IMR-90 (cell line): ENCODE results near the gene MALT1. TPM values are rescaled to one million over a fixed set of nuclear protein-coding genes. Genes with fewer than 3 reads are reported as not detected.

ENCODE experiments used
- ATAC-seq: fragments of 200-7000 bp; cut with Tn5 transposase; 2 replicates; pipeline ENCODE4 v1.9.1; 2020; ENCODE audit warnings: low read depth, mild to moderate bottlenecking, moderate library complexity
- BruUV-seq: library from RNA; stranded (reverse); fragments of 400-500 nt; replicated peaks from 2 replicates; lab custom pipeline; 2021; lab: Mats Ljungman, UMichigan
- CTCF ChIA-PET: fragments of 300-600 bp; formaldehyde crosslinking; extraction: SDS; loops from one replicate; lab custom pipeline; 2021; ENCODE audit warnings: antibody characterized with exemption; lab: Yijun Ruan, JAX
- POLR2A ChIA-PET: fragments of 300-600 bp; sonication (Branson Sonifier 250); formaldehyde crosslinking; loops from one replicate; lab custom pipeline; 2022; ENCODE audit warnings: antibody characterized with exemption; ENCODE audit not compliant: unreplicated experiment; lab: Charles Lee
- DNase-seq: peaks from one replicate; pipeline ENCODE4 v3.0.0; 2013
- H2AFZ ChIP-seq: replicated peaks from 2 replicates; pipeline ENCODE3; 2013; ENCODE audit warnings: low read length, mild to moderate bottlenecking; ENCODE audit not compliant: poor library complexity
- H2AK5ac ChIP-seq: 2 replicates; pipeline ENCODE4 v1.6.1; 2013; ENCODE audit warnings: low read depth, low read length, inconsistent platforms
- H2AK9ac ChIP-seq: replicated peaks from 2 replicates; pipeline ENCODE3; 2013; ENCODE audit warnings: mild to moderate bottlenecking, low read depth, low read length, moderate library complexity; ENCODE audit not compliant: poor library complexity
- H2BK120ac ChIP-seq: 2 replicates; pipeline ENCODE4 v1.6.1; 2013; ENCODE audit warnings: low read depth, low read length, inconsistent platforms
- H2BK15ac ChIP-seq: 3 replicates; pipeline ENCODE4 v1.6.1; 2013; ENCODE audit warnings: low read depth, low read length, inconsistent platforms
- H2BK20ac ChIP-seq: 2 replicates; pipeline ENCODE4 v1.6.1; 2013; ENCODE audit warnings: low read depth, mild to moderate bottlenecking, inconsistent platforms, low read length, moderate library complexity
- H2BK5ac ChIP-seq: 2 replicates; pipeline ENCODE4 v1.6.1; 2013; ENCODE audit warnings: mild to moderate bottlenecking, low read depth, low read length, inconsistent platforms; ENCODE audit not compliant: poor library complexity, severe bottlenecking
- H3K14ac ChIP-seq: replicated peaks from 2 replicates; pipeline ENCODE4 v1.6.1; 2013; ENCODE audit warnings: low read depth, low read length, inconsistent platforms
- H3K18ac ChIP-seq: 2 replicates; pipeline ENCODE4 v1.6.1; 2013; ENCODE audit warnings: low read depth, low read length, control low read depth
- H3K23ac ChIP-seq: 2 replicates; pipeline ENCODE4 v1.6.1; 2013; ENCODE audit warnings: low read depth, low read length, inconsistent platforms
- H3K27ac ChIP-seq: 2 replicates; pipeline ENCODE4 v1.5.1; 2013; ENCODE audit warnings: mild to moderate bottlenecking, control low read depth, low read length; ENCODE audit not compliant: insufficient read depth
- H3K27me3 ChIP-seq: 2 replicates; pipeline ENCODE4 v1.6.1; 2013; ENCODE audit warnings: low read length; ENCODE audit not compliant: control insufficient read depth, insufficient read depth
- H3K36me3 ChIP-seq: 2 replicates; pipeline ENCODE4 v1.6.1; 2013; ENCODE audit warnings: low read length, mixed read lengths; ENCODE audit not compliant: control insufficient read depth, insufficient read depth
- H3K4ac ChIP-seq: 2 replicates; pipeline ENCODE4 v1.6.1; 2013; ENCODE audit warnings: low read depth, low read length, inconsistent platforms
- H3K4me1 ChIP-seq: 2 replicates; pipeline ENCODE4 v1.6.1; 2013; ENCODE audit warnings: low read length, mixed read lengths; ENCODE audit not compliant: control insufficient read depth, insufficient read depth
- H3K4me2 ChIP-seq: 2 replicates; pipeline ENCODE4 v1.6.1; 2013; ENCODE audit warnings: low read depth, mild to moderate bottlenecking, control low read depth, low read length, moderate library complexity
- H3K4me3 ChIP-seq: 2 replicates; pipeline ENCODE4 v1.5.1; 2013; ENCODE audit warnings: low read depth, mild to moderate bottlenecking, control low read depth, low read length, moderate library complexity; ENCODE audit not compliant: insufficient read depth
- H3K56ac ChIP-seq: 2 replicates; pipeline ENCODE4 v1.6.1; 2013; ENCODE audit warnings: low read length, inconsistent platforms; ENCODE audit not compliant: insufficient read depth; ENCODE audit errors: extremely low read depth
- H3K79me1 ChIP-seq, 2 experiments: 2 replicates each; pipeline ENCODE4 v1.6.1; 2013; ENCODE audit warnings: low read length in 2 of 2, inconsistent platforms in 1 of 2, low read depth in 1 of 2
- H3K9ac ChIP-seq: 2 replicates; pipeline ENCODE4 v1.6.1; 2013; ENCODE audit warnings: low read depth, low read length, control low read depth
- H3K9me1 ChIP-seq: 2 replicates; pipeline ENCODE4 v1.6.1; 2013; ENCODE audit warnings: low read length, inconsistent platforms; ENCODE audit not compliant: insufficient read depth
- H3K9me3 ChIP-seq: 2 replicates; pipeline ENCODE4 v1.6.1; 2013; ENCODE audit warnings: low read length; ENCODE audit not compliant: control insufficient read depth, insufficient read depth
- H4K20me1 ChIP-seq: 2 replicates; pipeline ENCODE4 v1.6.1; 2013; ENCODE audit warnings: low read length, inconsistent platforms; ENCODE audit not compliant: insufficient read depth
- H4K5ac ChIP-seq: 2 replicates; pipeline ENCODE4 v1.6.1; 2013; ENCODE audit warnings: mild to moderate bottlenecking, low read depth, low read length, control low read depth
- H4K8ac ChIP-seq, 2 experiments: 2 replicates each; pipeline ENCODE4 v1.6.1; 2013; ENCODE audit warnings: low read depth in 2 of 2, low read length in 2 of 2, control low read depth in 1 of 2, inconsistent platforms in 1 of 2
- H4K91ac ChIP-seq: 2 replicates; pipeline ENCODE4 v1.6.1; 2013; ENCODE audit warnings: low read depth, low read length, inconsistent platforms; ENCODE audit not compliant: insufficient read depth
- BHLHE40 ChIP-seq: fragments of 150-350 bp; IDR thresholded peaks from 2 replicates; pipeline ENCODE4 v1.6.1; 2016; ENCODE audit warnings: mild to moderate bottlenecking, low read depth, low read length
- CHD1 ChIP-seq: IDR thresholded peaks from 2 replicates; pipeline ENCODE4 v1.6.1; 2012; ENCODE audit warnings: low read depth, low read length, improper control_type of control experiment
- FOS ChIP-seq: fragments of 150-350 bp; IDR thresholded peaks from 2 replicates; pipeline ENCODE4 v1.6.1; 2016; ENCODE audit warnings: low read depth, low read length
- MXI1 ChIP-seq: IDR thresholded peaks from 2 replicates; pipeline ENCODE4 v1.6.1; 2012; ENCODE audit warnings: low read depth, mild to moderate bottlenecking, low read length, moderate library complexity, borderline replicate concordance
- POLR2A ChIP-seq: IDR thresholded peaks from 2 replicates; pipeline ENCODE4 v1.6.1; 2012; ENCODE audit warnings: mild to moderate bottlenecking, low read depth, low read length
- RAD21 ChIP-seq: IDR thresholded peaks from 2 replicates; pipeline ENCODE4 v1.6.1; 2012; ENCODE audit warnings: low read length, improper control_type of control experiment
- SMC3 ChIP-seq: fragments of 150-350 bp; IDR thresholded peaks from 2 replicates; pipeline ENCODE4 v1.6.1; 2016; ENCODE audit warnings: low read depth, mild to moderate bottlenecking, antibody characterized with exemption, low read length, moderate library complexity
- WGBS, 2 experiments: methylation state at CpG; one replicate each; pipeline versions ENCODE4 v1.1.5 to v1.1.7; 2013; ENCODE audit warnings: missing lambda C conversion rate in 2 of 2; ENCODE audit not compliant: insufficient read length in 1 of 2; ENCODE audit errors: extremely low coverage in 2 of 2; 5-methylcytosine and 5-hydroxymethylcytosine counted together
- dilution Hi-C: fragments of 300-500 bp; cut with HindIII; formaldehyde crosslinking; loops from one replicate; pipeline ENCODE4 v1.14.3; 2018; ENCODE audit warnings: low sequenced_read_pairs; ENCODE audit not compliant: unreplicated experiment
- in situ Hi-C: fragments of 300-500 bp; cut with MboI; formaldehyde crosslinking; loops from 3 replicates; pipeline ENCODE4 v1.14.3; 2019; ENCODE audit warnings: low sequenced_read_pairs, inconsistent platforms, mixed read lengths
- intact Hi-C: fragments of 100-400 bp; cut with micrococcal nuclease; formaldehyde crosslinking; loops from 2 replicates; pipeline ENCODE4 v1.10.0; 2022
- polyA plus RNA-seq, 3 experiments: library from polyadenylated mRNA; depleted of rRNA; stranded (reverse); fragments of >200 nt; gene quantifications; 2 replicates each; pipeline ENCODE4 v1.2.3, GENCODE V29; 2012; ENCODE audit warnings: low replicate concordance in 1 of 3
- total RNA-seq: library from RNA; depleted of rRNA; stranded (reverse); fragments of >200 nt; gene quantifications from 2 replicates; pipeline ENCODE4 v1.2.3, GENCODE V29; 2012
- TF ChIP-seq, protein P1 (sequence below): fragments of 150-350 bp; IDR thresholded peaks from 2 replicates; pipeline ENCODE4 v1.6.1; 2017; ENCODE audit warnings: mild to moderate bottlenecking, antibody characterized with exemption, low read length, low read depth
- TF ChIP-seq, protein P2 (sequence below): conservative IDR thresholded peaks from 2 replicates; pipeline ENCODE4 v1.5.1; 2012; ENCODE audit warnings: mild to moderate bottlenecking, low read depth, low read length, improper control_type of control experiment

MALT1 gene
- total and polyA plus RNA-seq, 2 of the 4 experiments (the other 2 are of a cell fraction), result 8.3 to 25.3 TPM

- Histone ChIP-seq H2AK5ac (no peak overlapping the region), H2BK15ac (no peak overlapping the region), H3K9me3 (no peaks in the 10 kb centered on the region), H2AK9ac (no peak overlapping the region), H3K56ac (no peak overlapping the region), H2AFZ (peak overlapping the region; percentile 23), H4K20me1 (no peaks in the 10 kb centered on the region), H4K5ac (no peak overlapping the region), H3K23ac (no peak overlapping the region), H3K4me2 (no peak overlapping the region), H4K8ac (no peak overlapping the region), H2BK20ac (no peak overlapping the region), H3K4me3 (no peak overlapping the region), H3K9ac (no peak overlapping the region), H3K79me1 (no peaks in the 10 kb centered on the region), H3K18ac (no peak overlapping the region), H3K9me1 (peaks cover 10% of the 10 kb centered on the region; the same call in 1 of the 2 replicates), H3K14ac (no peak overlapping the region), H3K4ac (no peak overlapping the region), H3K4me1 (peaks cover 2% of the 10 kb centered on the region), H3K27me3 (peaks cover 4% of the 10 kb centered on the region), H2BK5ac (no peak overlapping the region), H3K27ac (no peak overlapping the region), H4K91ac (no peak overlapping the region), H3K36me3 (no peaks in the 10 kb centered on the region), H2BK120ac (no peak overlapping the region)
- ChIA-PET CTCF (interaction anchor here (1.0 to 3.0 kb wide), 3 partner anchors 8 to 13 kb away, joined by 3 to 16 read pairs (median 4); no protein-coding TSS in a partner anchor), POLR2A (interaction anchor here (0.6 to 0.7 kb wide), 2 partner anchors 217 to 222 kb away, joined by 3 read pairs; no protein-coding TSS in a partner anchor)
- dilution Hi-C loops (no loop called here), in situ Hi-C loops (no loop called here), intact Hi-C loops (no loop called here)
- 86% methylated on average over 7 of the region's 15 CpGs; no CpG with 5 or more reads in 1 of the 2 experiments for WGBS, 2 experiments
- TF ChIP-seq RAD21 (no peak), BHLHE40 (no peak), FOS (no peak), CHD1 (no peak), POLR2A (no peak), MXI1 (no peak), SMC3 (no peak)
- TF ChIP-seq, protein P1, sequence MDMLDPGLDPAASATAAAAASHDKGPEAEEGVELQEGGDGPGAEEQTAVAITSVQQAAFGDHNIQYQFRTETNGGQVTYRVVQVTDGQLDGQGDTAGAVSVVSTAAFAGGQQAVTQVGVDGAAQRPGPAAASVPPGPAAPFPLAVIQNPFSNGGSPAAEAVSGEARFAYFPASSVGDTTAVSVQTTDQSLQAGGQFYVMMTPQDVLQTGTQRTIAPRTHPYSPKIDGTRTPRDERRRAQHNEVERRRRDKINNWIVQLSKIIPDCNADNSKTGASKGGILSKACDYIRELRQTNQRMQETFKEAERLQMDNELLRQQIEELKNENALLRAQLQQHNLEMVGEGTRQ, result no peak
- TF ChIP-seq, protein P2, sequence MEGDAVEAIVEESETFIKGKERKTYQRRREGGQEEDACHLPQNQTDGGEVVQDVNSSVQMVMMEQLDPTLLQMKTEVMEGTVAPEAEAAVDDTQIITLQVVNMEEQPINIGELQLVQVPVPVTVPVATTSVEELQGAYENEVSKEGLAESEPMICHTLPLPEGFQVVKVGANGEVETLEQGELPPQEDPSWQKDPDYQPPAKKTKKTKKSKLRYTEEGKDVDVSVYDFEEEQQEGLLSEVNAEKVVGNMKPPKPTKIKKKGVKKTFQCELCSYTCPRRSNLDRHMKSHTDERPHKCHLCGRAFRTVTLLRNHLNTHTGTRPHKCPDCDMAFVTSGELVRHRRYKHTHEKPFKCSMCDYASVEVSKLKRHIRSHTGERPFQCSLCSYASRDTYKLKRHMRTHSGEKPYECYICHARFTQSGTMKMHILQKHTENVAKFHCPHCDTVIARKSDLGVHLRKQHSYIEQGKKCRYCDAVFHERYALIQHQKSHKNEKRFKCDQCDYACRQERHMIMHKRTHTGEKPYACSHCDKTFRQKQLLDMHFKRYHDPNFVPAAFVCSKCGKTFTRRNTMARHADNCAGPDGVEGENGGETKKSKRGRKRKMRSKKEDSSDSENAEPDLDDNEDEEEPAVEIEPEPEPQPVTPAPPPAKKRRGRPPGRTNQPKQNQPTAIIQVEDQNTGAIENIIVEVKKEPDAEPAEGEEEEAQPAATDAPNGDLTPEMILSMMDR, result no peak
- DNase-seq, result no peak
- no TSS peak for BruUV-seq
- ATAC-seq, result no peak
Measured at GRCh38 chr18:58755304-58756010, 84.2 kb downstream of the MALT1 start.
